Measurements from ENCODE around the gene CAPN2.

GRCh38 chr1:223700388-223700918, 11.9 kb upstream of the CAPN2 start:
- TF ChIP-seq CTCF (IDR thresholded peaks at IDR 0.05) (no peak), POLR2A (IDR thresholded peaks at IDR 0.05) (no peak)
